Cardiac septum (tissue), 1 donor: ENCODE measurements around the gene SACM1L. TPM values are rescaled to one million over a fixed set of nuclear protein-coding genes. Genes with fewer than 3 reads are reported as not detected.
A peak's percentile ranks its signal among the peaks of the same experiment; 100 is the strongest.
"Not testable (repeated sequence)": the region's sequence is repeated elsewhere in the genome, so short reads cannot be mapped to it uniquely, and the experiment has no call there.

ENCODE experiments used
- DNase-seq: peaks from one replicate; pipeline ENCODE4 v3.0.0-alpha.2; 2020; ENCODE audit warnings: low spot score
- intact Hi-C: fragments of 100-400 bp; cut with DNase I; formaldehyde crosslinking; loops from one replicate; pipeline ENCODE4 v1.14.0; 2022
- total RNA-seq: library from RNA; stranded (reverse); fragmentation: NEBNext Ultra II Directional; extraction: Animal tissue kit (Norgen Biotek cat#: 25700); gene quantifications from one replicate; pipeline ENCODE4 v1.2.1, GENCODE V29; 2021
- donor health status: DM: no; HTN: no; CAD: no.

Gene SACM1L
- total RNA-seq, 1 donor from 2014 or later = 29.6 TPM

DNA sequence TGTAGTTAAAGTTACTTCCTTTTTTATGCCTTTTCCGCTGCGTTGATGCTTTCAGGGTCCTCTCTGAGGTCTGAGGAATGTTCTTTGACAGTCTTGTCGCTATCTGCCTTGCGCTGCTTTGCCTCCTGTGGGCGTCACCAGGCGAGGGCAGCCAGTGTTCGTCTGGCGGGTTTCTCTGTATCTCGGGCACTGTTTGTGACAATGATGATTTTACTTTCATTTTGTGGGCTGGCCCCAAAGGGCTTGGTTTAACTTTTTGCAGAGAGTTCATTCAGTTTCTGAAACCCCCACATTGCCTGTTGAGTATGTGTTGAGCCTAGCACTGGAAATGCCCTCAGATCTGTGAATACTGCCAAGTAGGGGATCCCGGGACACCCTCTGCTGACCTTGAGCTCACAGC lies 24.6 kb upstream of the SACM1L start:
- DNase-seq = no peak

DNA sequence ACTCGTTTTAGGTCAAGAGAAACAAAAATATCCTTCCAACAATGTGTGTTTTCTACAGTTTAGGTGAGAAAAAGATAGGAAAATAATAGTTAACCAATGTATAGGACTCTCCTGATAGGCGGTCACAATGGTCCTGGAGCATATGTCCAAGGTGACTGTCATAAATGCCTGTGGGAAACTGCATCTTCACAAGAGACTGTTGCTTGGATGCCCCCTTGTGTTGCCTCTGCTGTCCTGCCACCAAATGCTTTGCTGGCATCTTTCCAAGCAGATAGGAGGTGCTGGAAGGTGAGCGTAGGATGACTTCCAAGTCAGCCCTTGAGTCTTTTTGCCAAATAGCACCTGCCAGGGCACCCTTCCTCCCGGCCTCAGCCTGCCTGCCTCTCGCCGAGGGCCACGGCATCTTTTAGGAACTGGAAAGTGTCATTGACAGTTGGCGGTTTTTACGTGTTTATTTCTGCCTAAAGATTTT lies 24.1 kb upstream of the SACM1L start:
- no peak for DNase-seq
- intact Hi-C loops = loop anchor here (10.0 kb wide), 1 partner anchor 440 kb away; the partner anchor contains the start of gene TMEM158

More for the DNA sequence above, 24.6 kb upstream of the SACM1L start:
- intact Hi-C loops = loop anchor here (10.0 kb wide), 1 partner anchor 440 kb away; the partner anchor contains the start of gene TMEM158

DNA sequence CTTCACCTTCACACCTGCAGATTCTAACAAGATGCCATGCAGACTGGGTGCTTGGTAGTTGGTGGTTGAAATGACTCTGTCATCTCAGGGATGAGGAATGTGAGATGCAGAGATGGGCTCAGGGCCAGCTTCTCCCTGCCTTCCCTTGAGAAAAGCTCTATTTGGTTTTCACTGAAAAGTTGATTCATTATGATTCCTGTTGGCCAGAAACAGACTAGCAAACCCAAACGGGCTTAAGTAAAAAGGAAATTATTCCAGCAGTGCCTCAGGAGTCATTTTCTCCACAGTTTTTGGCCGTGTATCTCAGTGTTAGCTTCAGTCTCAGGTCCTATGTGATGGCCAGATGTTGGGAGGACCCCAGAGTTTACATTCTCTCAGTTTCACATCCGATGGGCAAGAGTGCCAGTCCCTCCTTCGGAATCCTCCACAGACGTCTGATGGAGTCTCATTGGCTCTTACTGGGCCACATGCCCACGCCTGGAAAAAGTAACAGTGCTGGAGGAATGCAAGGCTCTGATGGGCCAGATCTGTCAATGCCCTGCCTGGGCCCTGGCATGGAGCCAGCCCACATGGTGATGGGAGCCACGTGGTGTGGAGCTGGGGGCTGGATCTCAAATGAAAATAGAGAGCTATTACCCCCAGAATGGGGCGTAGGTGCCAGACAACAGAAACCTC lies 22.3 kb upstream of the SACM1L start:
- intact Hi-C loops = loop anchor here (10.0 kb wide), 1 partner anchor 442 kb away; the partner anchor contains the start of gene TMEM158
- peak; percentile 86 for DNase-seq

DNA sequence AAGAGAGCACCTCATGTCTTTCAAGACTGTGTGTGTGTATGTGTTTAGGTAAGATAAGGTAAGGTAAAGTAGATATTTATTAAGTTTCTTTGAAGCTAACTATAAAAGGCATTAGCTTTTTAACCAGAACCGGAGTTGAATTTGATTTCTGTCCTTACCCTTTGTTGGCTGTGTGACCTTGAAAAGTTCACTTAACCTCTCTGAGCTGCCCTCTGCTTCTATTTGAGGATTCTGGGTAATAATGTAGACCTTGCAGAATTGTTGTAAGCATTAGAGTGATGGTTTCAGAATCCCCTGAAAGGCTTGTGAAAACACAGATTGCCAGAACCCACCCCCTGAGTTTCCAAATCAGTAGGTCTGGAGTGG lies 21.6 kb upstream of the SACM1L start:
- intact Hi-C loops = loop anchor here (10.0 kb wide), 1 partner anchor 443 kb away; the partner anchor contains the start of gene TMEM158
- DNase-seq = no peak

DNA sequence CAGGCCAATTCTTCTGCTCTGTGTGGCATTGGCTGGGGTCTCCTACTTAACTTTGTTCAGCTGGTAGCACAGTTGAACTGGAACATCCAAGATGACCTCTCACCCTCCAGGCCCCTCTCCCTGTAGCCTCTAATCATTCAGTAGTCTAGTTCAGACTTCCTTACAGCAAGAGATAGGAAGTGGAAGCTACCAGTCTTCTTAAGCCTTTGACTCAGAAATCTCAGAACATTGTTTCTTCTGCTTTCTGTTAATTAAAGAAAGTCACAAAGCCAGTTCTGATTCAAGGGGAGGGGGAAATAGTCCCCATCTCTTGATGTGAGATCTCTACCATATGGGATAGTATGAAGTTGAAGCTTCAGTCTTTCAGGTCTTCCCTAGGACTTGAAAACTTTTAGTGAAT lies 18.8 kb upstream of the SACM1L start:
- intact Hi-C loops = no loop called here
- no peak for DNase-seq

DNA sequence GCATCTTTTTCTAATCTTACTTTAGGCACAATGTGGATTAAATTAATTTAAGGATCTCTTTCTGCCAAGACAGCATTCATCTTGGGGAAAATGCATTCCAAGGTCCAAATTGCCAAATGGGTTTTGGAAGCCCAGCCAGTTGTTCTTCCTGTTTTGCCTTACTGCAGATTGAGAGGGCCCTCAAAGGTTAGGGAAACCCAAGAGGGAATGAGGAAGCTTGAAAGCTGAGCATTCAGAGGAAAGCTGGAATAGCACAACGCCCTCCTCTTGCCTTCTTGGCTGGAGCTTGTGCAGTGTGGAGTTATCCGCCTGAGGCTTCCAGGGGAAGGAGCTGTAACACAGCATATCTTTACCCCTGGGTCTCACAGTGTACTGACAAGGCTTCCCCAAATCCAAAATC lies 18.2 kb upstream of the SACM1L start:
- intact Hi-C loops = no loop called here
- no peak for DNase-seq

DNA sequence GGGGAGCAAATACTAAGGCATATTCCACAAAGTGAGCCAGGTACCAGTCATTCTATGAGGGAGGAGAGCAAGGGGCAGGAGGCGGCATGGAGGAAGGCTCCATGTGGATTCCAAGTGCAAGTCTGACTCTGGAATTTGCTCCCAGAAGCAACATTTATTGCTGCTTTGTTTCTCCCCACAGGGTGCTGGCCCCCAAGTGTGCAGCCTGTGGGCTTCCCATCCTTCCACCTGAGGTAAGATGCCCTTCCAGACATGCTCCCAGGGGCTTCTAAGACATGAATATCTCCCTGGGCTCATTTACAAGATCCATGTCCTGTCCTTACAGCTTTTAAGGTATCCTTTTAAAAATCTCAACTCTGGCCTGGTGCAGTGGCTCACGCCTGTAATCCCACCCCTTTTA lies 15.9 kb upstream of the SACM1L start:
- no peak for DNase-seq
- intact Hi-C loops = no loop called here

DNA sequence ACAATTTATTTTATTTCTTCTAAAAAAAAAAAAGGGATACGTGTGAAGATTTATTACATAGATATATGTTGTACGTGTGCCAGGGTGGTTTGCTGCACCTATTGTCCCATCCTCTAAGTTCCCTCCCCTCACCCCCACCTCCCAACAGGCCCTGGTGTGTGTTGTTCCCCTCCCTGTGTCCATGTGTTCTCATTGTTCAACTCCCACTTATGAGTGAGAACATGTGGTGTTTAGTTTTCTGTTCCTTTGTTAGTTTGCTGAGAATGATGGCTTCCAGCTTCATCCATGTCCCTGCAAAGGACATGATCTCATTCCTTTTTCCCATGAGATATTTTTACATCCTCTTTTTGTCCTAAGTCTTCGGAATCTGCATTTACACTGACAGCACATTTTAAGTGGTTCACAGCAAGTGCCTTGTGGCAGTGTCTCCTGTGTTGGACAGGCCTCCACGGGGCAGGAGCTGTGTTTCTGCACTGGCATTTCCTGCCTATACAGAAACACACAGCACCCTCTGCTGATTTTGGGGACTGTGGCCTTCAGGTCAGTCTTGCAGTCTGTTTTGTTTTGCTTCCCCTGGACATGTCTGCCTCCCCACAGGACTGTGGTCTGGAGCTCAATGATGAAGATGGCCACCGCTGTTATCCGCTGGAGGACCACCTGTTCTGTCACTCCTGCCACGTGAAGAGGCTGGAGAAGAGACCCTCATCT lies 12.7 kb upstream of the SACM1L start:
- intact Hi-C loops = no loop called here
- no peak for DNase-seq

DNA sequence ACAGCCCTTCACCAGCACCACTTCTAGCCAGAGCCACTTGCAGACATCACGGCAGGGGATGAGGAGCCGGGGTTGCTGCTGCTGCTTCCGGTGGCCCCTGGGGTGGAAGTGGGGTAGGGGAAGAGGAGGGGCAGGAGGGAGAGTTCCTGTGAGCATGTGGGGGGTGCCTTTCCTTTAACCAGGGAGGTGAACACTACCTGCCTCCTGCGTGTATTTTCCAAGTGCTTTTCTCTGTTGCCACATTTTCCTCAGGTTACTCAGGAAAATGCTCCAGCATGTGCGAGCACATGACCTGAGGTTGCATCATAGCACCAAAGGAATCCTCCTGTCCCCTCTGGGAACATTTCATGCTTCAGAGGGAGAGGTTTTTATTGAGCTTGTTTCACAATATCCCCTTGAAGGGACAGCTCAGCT lies 12.2 kb upstream of the SACM1L start:
- no peak for DNase-seq

DNA sequence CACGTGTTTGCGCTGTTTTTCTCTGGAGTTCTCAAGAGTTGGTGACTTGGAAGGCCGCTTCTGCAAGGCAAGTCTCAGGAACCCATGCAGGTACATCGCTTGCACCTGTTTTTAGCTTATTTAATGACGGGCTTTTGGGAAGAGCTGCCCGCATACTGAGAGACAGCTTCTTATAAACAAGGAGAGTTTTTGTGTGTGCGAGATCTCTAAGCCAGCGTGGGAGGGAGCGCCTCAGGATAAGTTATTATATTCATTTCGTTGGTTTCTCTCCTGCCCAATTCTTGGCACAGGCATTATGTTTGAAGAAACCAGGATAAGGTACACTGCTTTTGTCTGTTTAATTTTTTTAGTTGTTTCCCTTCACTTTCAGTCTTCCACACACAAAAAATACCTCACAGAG lies 11.4 kb upstream of the SACM1L start:
- intact Hi-C loops = no loop called here
- DNase-seq = no peak

More for the DNA sequence above, 12.2 kb upstream of the SACM1L start:
- intact Hi-C loops = no loop called here

DNA sequence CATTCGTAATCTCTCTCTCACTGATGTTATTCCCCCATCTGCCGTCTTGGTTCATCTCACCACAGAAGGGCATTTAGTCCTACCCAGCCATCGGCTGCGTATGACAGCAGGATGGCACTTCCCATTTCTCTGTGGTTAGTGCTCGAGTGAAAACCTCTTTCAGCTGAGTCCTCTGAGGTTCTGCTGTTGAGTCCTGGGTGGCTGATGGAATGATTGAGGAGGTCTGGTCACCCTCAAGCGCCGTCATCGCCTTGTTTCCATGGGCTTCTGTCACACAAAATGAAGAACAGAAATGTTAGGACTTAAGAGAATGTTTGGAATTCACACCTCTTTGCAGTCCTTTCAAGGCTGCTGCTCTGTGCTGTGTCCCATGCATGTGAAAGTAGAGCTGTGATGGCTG lies 9.4 kb upstream of the SACM1L start:
- DNase-seq = no peak
- intact Hi-C loops = no loop called here

DNA sequence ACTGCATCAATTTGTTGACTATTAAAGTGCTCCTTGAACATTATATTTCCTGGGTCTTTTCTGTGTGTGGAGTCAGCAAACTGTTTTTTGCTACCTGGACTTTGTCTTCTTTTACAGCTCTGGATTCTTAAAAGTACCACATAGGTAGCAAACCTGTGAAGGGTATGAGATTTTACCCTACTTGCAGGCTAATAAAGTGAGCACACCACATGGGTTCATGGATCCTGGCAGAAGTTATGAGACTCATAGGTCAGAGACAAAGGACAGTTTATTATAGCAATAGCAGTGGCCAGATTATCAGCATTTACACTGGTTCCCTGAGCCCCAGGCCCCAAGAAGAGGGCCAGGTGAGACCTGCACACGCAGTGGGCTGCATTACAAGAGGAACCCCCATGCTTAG lies 8.0 kb upstream of the SACM1L start:
- intact Hi-C loops = no loop called here
- no peak for DNase-seq

DNA sequence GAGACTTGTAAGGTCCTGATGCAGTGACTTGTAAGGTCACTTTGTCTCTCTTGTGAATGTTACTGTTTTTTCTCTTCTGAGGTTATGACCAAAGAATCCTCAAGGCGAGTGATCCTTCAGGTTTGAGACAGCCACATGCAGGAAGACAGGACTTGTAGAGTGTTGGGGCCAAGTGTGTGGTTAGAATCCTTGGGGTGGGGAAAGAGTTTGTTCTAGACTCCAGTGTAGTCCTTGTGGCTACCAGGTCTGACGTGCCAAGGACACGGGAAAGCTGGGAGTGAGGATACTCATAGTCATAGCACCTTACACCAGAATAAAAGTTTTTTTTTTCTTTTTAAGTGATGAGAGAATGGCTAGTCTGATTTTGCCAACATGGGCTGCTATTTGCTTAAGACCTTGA lies 7.3 kb upstream of the SACM1L start:
- no peak for DNase-seq
- intact Hi-C loops = no loop called here

DNA sequence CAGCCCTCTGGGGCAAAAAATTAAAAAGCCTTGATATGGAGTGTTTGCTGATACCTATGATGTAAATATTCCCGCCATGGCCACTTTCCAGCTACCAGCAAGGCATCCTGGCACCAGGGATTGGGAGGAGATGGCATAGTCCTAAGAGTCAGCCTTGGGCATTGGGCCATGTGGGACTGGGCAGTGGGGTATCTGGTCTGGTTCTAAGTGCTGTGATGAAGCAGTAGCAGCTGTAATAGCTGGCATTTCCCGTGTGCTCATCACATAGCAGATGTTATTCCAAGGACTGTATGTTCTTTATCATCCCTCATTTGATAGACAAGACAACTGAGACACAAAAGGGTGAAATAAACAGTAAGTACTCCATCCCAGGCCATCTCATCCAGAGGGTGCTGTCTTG lies 6.9 kb upstream of the SACM1L start:
- intact Hi-C loops = no loop called here
- no peak for DNase-seq

DNA sequence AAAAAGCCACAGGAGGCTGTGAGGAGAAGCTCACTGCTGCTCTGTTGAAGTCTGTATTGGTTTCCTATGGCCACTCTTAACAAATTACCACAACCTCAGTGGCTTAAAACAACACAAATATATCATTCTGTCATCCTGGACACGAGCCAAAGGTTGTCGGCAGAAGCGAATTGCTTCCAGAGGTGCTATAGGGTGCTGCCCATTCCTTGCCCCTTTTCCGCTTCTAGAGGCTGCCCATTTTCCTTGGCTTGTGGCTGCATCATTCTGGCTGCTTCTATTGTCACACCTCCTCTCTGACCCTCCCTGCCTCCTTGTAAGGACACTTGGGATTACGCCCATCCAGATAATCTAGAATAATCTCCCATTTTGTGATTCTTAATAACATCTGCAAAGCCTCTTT lies 6.4 kb upstream of the SACM1L start:
- no peak for DNase-seq
- intact Hi-C loops = no loop called here

DNA sequence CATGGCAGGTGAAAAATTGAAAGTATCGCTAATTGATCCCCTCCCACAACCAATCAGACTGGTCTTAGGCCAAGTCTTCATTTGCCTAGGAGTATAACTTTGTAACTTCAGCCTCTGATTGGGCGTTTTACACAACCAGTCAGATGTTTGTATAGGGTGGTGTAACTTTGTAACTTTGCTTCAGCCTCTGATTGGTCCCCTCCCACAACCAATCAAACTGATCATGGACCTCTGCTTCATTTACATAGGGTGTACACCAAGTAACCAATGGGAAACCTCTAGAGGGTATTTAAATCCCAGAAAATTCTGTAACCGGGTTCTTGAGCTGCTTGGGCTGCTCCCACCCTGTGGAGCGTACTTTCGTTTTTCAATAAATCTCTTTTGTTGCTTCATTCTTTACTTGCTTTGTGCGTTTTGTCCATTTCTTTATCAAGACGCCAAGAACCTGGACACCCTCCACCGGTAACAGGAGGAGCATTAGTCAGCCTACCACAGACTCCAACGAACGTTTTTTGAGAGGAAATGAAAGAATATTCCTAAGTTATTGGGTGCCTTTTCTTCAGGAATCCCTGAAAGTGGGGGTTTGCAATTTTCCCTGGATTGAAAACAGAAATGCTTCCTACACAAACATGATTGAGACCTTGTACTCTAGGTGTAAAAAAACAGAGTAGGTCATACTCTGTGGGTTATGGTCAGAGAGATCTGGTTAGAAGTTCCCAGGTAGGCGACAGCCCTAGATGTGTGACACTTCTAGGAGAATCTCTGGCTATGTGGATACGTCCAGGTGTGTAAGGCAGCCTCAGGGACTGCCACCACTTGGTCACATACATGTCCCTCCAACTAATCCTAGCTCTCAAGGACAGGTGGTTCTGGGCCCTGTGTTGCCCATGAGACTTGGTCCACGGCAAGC lies 5.5 kb upstream of the SACM1L start:
- no peak for DNase-seq
- intact Hi-C loops = no loop called here

DNA sequence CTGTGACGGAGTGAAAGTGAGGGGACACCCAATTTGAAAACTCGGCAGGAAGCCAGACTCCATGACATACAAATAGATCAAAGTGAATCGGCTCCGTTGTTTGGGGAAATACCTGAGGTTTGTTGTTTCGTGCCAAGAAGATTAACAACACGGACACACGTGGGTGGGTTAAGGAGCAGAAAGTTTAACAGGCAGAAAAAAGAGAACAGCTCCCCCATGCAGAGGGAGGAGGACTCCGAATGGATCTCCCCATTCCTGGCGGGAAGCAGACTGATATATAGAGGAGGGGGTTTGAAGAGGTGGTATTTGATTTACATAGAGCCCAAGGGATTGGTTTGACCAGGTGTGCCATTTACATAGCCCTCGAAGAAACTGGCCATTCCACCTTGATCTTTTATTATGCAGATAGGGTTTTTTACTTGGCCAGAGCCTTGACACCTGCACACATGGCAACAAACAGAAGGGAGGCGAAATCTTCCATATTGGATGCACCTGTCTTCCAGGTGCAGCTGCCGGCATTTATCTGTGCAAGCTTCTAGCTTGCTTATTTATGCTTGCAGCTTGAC lies 4.8 kb upstream of the SACM1L start:
- DNase-seq = no peak
- intact Hi-C loops = no loop called here

DNA sequence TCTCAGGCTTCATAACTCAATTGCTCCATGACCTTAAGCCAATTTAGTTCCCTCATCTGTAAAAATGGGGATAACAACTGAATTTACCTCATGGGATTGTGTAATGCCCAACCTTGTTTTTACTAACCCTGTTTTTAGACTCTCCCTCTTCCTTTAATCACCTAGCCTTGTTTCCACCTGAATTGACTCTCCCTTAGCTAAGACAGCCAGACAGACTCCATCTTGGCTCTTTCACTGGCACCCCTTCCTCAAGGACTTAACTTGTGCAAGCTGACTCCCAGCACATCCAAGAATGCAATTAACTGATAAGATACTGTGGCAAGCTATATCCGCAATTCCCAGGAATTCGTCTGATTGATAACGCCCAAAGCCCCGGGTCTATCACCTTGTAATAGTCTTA lies 3.5 kb upstream of the SACM1L start:
- DNase-seq, intact Hi-C loops: not testable (repeated sequence)

DNA sequence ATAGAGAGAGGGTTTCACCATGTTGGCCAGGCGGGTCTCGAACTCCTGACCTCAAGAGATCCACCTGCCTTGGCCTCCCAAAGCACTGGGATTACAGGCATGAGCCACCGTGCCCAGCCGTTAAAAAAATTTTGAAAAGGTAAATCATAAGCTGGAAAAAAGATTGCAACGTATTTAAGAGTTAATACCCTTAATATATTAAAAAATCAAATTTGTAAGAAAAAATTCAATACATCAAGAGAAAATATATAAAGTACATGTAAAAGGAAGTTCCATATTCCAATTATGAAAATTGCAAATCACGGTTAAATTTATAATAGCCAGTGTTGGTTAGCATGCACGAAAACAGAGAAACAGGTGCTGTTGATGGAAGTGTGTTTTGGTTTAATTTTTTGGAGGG lies 2.3 kb upstream of the SACM1L start:
- intact Hi-C loops = no loop called here
- DNase-seq = no peak

DNA sequence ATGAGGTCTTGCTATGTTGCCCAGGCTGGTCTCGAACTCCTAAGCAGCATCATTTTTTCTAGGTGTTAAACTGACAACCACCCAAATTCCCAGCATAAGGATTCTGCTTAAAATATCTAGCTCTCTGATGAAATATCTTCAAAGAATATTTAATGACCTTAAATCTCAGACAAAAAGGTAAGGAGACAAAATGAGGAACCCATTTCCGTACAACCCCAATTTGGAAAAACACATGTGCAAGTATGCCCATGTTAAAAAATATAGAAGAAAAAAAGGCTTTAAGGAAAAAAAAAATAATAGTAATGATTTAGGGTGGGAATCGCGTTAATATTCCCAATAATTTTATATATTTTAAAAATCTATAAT lies 1.4 kb upstream of the SACM1L start:
- intact Hi-C loops = no loop called here
- no peak for DNase-seq
